K562 (cell line): Measurements from ENCODE around the gene REEP6. TPM values are rescaled to one million over a fixed set of nuclear protein-coding genes. Genes with fewer than 3 reads are reported as not detected.

Experiments used
- ATAC-seq: fragments of 200-7000 bp; cut with Tn5 transposase; 3 replicates; pipeline ENCODE4 v1.9.1; 2020; ENCODE audit warnings: moderate library complexity
- BruUV-seq: library from RNA; stranded (reverse); fragments of 400-500 nt; replicated peaks from 2 replicates; lab custom pipeline; 2021; lab: Mats Ljungman, UMichigan
- CTCF ChIA-PET: fragments of 300-600 bp; formaldehyde crosslinking; extraction: SDS; loops from one replicate; lab custom pipeline; 2021; ENCODE audit warnings: low intra/inter-chr PET ratio; lab: Yijun Ruan, JAX
- POLR2A ChIA-PET: fragments of 300-600, 350-650 bp; sonication (Branson Sonifier 250); formaldehyde crosslinking; extraction: SDS; loops from one replicate; lab custom pipeline; 2021; ENCODE audit warnings: antibody characterized with exemption, inconsistent platforms; lab: Yijun Ruan, JAX
- DNase-seq, 4 experiments: peaks; one replicate each; pipeline versions ENCODE4 v3.0.0 to v3.0.0-alpha.2; 2011 to 2018; ENCODE audit warnings: low spot score in 3 of 4, mixed read lengths in 3 of 4; ENCODE audit errors: extremely low read depth in 1 of 4
- FAIRE-seq: peaks from 2 replicates; lab custom pipeline; 2011; peaks lifted over from hg19 to GRCh38; lab: Jason Lieb, UNC
- H2AFZ ChIP-seq: 2 replicates; pipeline ENCODE4 v1.6.0; 2011; ENCODE audit warnings: low read depth, low read length, control low read depth, inconsistent platforms
- H3K27ac ChIP-seq: fragments of 200-600 bp; 3 replicates; pipeline ENCODE4 v1.8.0; 2011; ENCODE audit warnings: low read depth, mild to moderate bottlenecking, control low read depth, inconsistent platforms, low read length, moderate library complexity, mixed read lengths; ENCODE audit errors: extremely low read depth
- H3K27me3 ChIP-seq, 2 experiments: fragments of 300-600 bp in 1 of 2; 2 replicates in 1 of 2; 3 replicates in 1 of 2; pipeline versions ENCODE4 v1.6.0 to v1.8.0; 2011; ENCODE audit warnings: inconsistent platforms in 2 of 2, low read length in 2 of 2, mild to moderate bottlenecking in 1 of 2, mixed read lengths in 1 of 2, moderate library complexity in 1 of 2; ENCODE audit not compliant: control insufficient read depth in 2 of 2, insufficient read depth in 2 of 2
- H3K36me3 ChIP-seq: fragments of 300-600 bp; 3 replicates; pipeline ENCODE4 v1.8.0; 2011; ENCODE audit warnings: mild to moderate bottlenecking, low read length, inconsistent platforms; ENCODE audit not compliant: control insufficient read depth, insufficient read depth
- H3K4me1 ChIP-seq, 2 experiments: fragments of 200-600 bp in 1 of 2; replicated peaks in 1 of 2; 2 replicates in 1 of 2; 3 replicates in 1 of 2; pipeline versions ENCODE4 v1.5.1 to v1.8.0; 2011; ENCODE audit warnings: inconsistent platforms in 2 of 2, low read length in 2 of 2, mild to moderate bottlenecking in 1 of 2, mixed read lengths in 1 of 2, moderate library complexity in 1 of 2; ENCODE audit not compliant: control insufficient read depth in 2 of 2, insufficient read depth in 2 of 2
- H3K4me2 ChIP-seq: 2 replicates; pipeline ENCODE4 v1.6.1; 2011; ENCODE audit warnings: low read length, control low read depth, inconsistent platforms, mixed read lengths; ENCODE audit not compliant: insufficient read depth
- H3K4me3 ChIP-seq: fragments of 200-600 bp; sonication (generic), shearing (Covaris generic); 2 replicates; pipeline ENCODE4 v1.5.1; 2016; ENCODE audit warnings: control low read depth, inconsistent platforms
- H3K79me2 ChIP-seq: fragments of 200-600 bp; 3 replicates; pipeline ENCODE4 v1.8.0; 2011; ENCODE audit warnings: low read length, inconsistent platforms; ENCODE audit not compliant: control insufficient read depth, insufficient read depth
- H3K9ac ChIP-seq, 2 experiments: 2 replicates each; pipeline versions ENCODE4 v1.6.0 to v1.6.1; 2011; ENCODE audit warnings: low read depth in 2 of 2, low read length in 2 of 2, control low read depth in 1 of 2, inconsistent platforms in 1 of 2, mild to moderate bottlenecking in 1 of 2, mixed read lengths in 1 of 2; ENCODE audit not compliant: insufficient read depth in 1 of 2
- H3K9me1 ChIP-seq: one replicate; pipeline ENCODE4 v1.6.0; 2011; ENCODE audit warnings: inconsistent platforms, mild to moderate bottlenecking, low read length, moderate library complexity; ENCODE audit not compliant: control insufficient read depth, insufficient read depth
- H3K9me3 ChIP-seq: replicated peaks from 2 replicates; pipeline ENCODE4 v1.5.1; 2011; ENCODE audit warnings: low read depth, low read length, inconsistent platforms; ENCODE audit not compliant: control insufficient read depth, insufficient read depth
- H4K20me1 ChIP-seq: replicated peaks from 2 replicates; pipeline ENCODE4 v1.6.1; 2011; ENCODE audit warnings: low read length, inconsistent platforms, mixed read lengths; ENCODE audit not compliant: control insufficient read depth, insufficient read depth
- CBFB ChIP-seq: sonication (generic); formaldehyde crosslinking; IDR thresholded peaks from 2 replicates; pipeline ENCODE4 v1.4.0; 2020; ENCODE audit warnings: mild to moderate bottlenecking, missing genetic modification reagents
- DIDO1 ChIP-seq: fragments of 450-650 bp; IDR thresholded peaks from 2 replicates; pipeline ENCODE4 v1.6.1; 2016; ENCODE audit warnings: low read depth, missing biosample characterization, missing genetic modification characterization
- FOSL1 ChIP-seq: fragments of 200-800 bp; sonication (Bioruptor generic); conservative IDR thresholded peaks from 2 replicates; pipeline ENCODE4 v1.6.1; 2016; ENCODE audit warnings: missing genetic modification characterization, missing compliant biosample characterization
- FOXA1 ChIP-seq: fragments of 450-650 bp; IDR thresholded peaks from 2 replicates; pipeline ENCODE4 v1.6.1; 2016; ENCODE audit warnings: mild to moderate bottlenecking, borderline replicate concordance
- L3MBTL2 ChIP-seq: fragments of 450-650 bp; IDR thresholded peaks from 2 replicates; pipeline ENCODE4 v1.6.1; 2016; ENCODE audit warnings: mild to moderate bottlenecking, moderate library complexity
- MCM5 ChIP-seq: fragments of 450-650 bp; IDR thresholded peaks from 2 replicates; pipeline ENCODE4 v1.6.1; 2016; ENCODE audit warnings: low read depth
- MYC ChIP-seq, 2 experiments: fragments of 250-450 bp in 1 of 2; sonication (Bioruptor Pico) in 1 of 2; IDR thresholded peaks; 2 replicates each; pipeline versions ENCODE4 v1.5.1 to v1.6.1; 2012 to 2021; ENCODE audit warnings: low read depth in 2 of 2, borderline replicate concordance in 1 of 2, improper control_type of control experiment in 1 of 2, low read length in 1 of 2, mild to moderate bottlenecking in 1 of 2, moderate library complexity in 1 of 2
- NFIX ChIP-seq: fragments of 250-450 bp; sonication (Bioruptor Pico); IDR thresholded peaks from 2 replicates; pipeline ENCODE4 v1.4.0; 2020; ENCODE audit warnings: low read depth, mild to moderate bottlenecking, moderate library complexity
- SAP30 ChIP-seq: fragments of 200-600 bp; sonication (generic); IDR thresholded peaks from 2 replicates; pipeline ENCODE4 v1.6.1; 2012; ENCODE audit warnings: borderline replicate concordance, low read depth, mild to moderate bottlenecking, moderate library complexity, low read length, control low read depth, inconsistent platforms; ENCODE audit not compliant: insufficient read depth, poor library complexity, severe bottlenecking
- ZNF445 ChIP-seq: fragments of 250-450 bp; sonication (Bioruptor Pico); IDR thresholded peaks from 2 replicates; pipeline ENCODE4 v1.4.0; 2020; ENCODE audit warnings: low read depth, mild to moderate bottlenecking, moderate library complexity
- WGBS: fragments of 100-300 bp; shearing (Covaris generic); methylation state at CpG from one replicate; pipeline ENCODE4 v1.1.6; 2016; ENCODE audit warnings: low coverage, mixed read lengths; ENCODE audit not compliant: insufficient coverage; ENCODE audit errors: missing lambda C conversion rate; 5-methylcytosine and 5-hydroxymethylcytosine counted together
- in situ Hi-C: fragments of 300-500 bp; cut with MboI; formaldehyde crosslinking; loops from 4 replicates; pipeline ENCODE4 v1.15.0; 2018; ENCODE audit warnings: inconsistent platforms, mixed read lengths
- intact Hi-C: fragments of 100-400 bp; cut with micrococcal nuclease; formaldehyde crosslinking; loops from 2 replicates; pipeline ENCODE4 v1.14.2; 2022
- polyA plus RNA-seq, 8 experiments: library from polyadenylated mRNA; depleted of rRNA in 4 of 8; stranded (reverse) in 5 of 8; unstranded in 3 of 8; fragments of >200 nt; fragmentation: Nextera tagmentation in 2 of 8; fragmentation: Illumina TruSeq in 1 of 8; extraction: Ambion mirVana in 2 of 8; extraction: Trizol in 1 of 8; gene quantifications; 2 replicates each; pipeline versions ENCODE4 v1.2.1 to v1.2.3, GENCODE V29; 2011 to 2014; ENCODE audit warnings: inconsistent platforms in 1 of 8, missing spikeins in 1 of 8
- total RNA-seq, 7 experiments: library from RNA; depleted of rRNA in 6 of 7; stranded (reverse); fragments of >200 nt in 6 of 7; fragmentation: Illumina TruSeq in 2 of 7; extraction: Trizol in 2 of 7; gene quantifications; 2 replicates each; pipeline versions ENCODE4 v1.2.1 to v1.2.3, GENCODE V29; 2011 to 2021; ENCODE audit warnings: low replicate concordance in 1 of 7
- TF ChIP-seq, protein P1 (sequence below), 2 experiments: fragments of 450-650 bp in 1 of 2; sonication (generic) in 1 of 2; formaldehyde crosslinking in 1 of 2; IDR thresholded peaks; 2 replicates each; pipeline versions ENCODE4 v1.7.1 to v1.9.0; 2016 to 2022; ENCODE audit warnings: inconsistent platforms in 1 of 2, mild to moderate bottlenecking in 1 of 2, missing genetic modification reagents in 1 of 2

Gene REEP6
- total and polyA plus RNA-seq, 9 of the 15 experiments (the other 6 are each of a cell fraction or from before 2014, with no cell fraction given), result 1.2 to 64.2 (median 12.7) TPM

- Histone ChIP-seq H3K79me2 (peaks cover 27% of the 10 kb centered on the region), H3K36me3 (no peaks in the 10 kb centered on the region), H2AFZ (peak within 1 kb of the TSS; percentile 100), H3K4me2 (peak within 1 kb of the TSS; percentile 96), H3K9me1 (no peaks in the 10 kb centered on the region), H3K9me3 (no peaks in the 10 kb centered on the region), H3K9ac (peak within 1 kb of the TSS; percentile 83 to 98), H3K27ac (peak within 1 kb of the TSS; percentile 94), H3K4me1 (peaks cover 26 to 82% of the 10 kb centered on the region in 2 experiments), H3K27me3 (no peaks in the 10 kb centered on the region), H4K20me1 (peaks cover 6% of the 10 kb centered on the region; the same call in 1 of the 2 replicates), H3K4me3 (peak within 1 kb of the TSS; percentile 67)
- BruUV-seq, result no TSS peak
- in situ Hi-C loops (no loop called here), intact Hi-C loops (no loop called here)
- ATAC-seq, result peak; percentile 92
- under 1% methylated on average over 59 of the region's 74 CpGs for WGBS
- peak; percentile 100 for FAIRE-seq
- peak; percentile 91 to 97 (median 94) for DNase-seq
- ChIA-PET POLR2A (interaction anchor here (0.7 to 1.6 kb wide), 5 partner anchors 9 to 47 kb away, joined by 3 to 7 read pairs (median 4); no protein-coding TSS in a partner anchor), CTCF (interaction anchor here (0.6 kb wide), 1 partner anchor 138 kb away, joined by 5 read pairs; no protein-coding TSS in a partner anchor)
- TF ChIP-seq SAP30, result peak; percentile 97
- TF ChIP-seq, protein P1, sequence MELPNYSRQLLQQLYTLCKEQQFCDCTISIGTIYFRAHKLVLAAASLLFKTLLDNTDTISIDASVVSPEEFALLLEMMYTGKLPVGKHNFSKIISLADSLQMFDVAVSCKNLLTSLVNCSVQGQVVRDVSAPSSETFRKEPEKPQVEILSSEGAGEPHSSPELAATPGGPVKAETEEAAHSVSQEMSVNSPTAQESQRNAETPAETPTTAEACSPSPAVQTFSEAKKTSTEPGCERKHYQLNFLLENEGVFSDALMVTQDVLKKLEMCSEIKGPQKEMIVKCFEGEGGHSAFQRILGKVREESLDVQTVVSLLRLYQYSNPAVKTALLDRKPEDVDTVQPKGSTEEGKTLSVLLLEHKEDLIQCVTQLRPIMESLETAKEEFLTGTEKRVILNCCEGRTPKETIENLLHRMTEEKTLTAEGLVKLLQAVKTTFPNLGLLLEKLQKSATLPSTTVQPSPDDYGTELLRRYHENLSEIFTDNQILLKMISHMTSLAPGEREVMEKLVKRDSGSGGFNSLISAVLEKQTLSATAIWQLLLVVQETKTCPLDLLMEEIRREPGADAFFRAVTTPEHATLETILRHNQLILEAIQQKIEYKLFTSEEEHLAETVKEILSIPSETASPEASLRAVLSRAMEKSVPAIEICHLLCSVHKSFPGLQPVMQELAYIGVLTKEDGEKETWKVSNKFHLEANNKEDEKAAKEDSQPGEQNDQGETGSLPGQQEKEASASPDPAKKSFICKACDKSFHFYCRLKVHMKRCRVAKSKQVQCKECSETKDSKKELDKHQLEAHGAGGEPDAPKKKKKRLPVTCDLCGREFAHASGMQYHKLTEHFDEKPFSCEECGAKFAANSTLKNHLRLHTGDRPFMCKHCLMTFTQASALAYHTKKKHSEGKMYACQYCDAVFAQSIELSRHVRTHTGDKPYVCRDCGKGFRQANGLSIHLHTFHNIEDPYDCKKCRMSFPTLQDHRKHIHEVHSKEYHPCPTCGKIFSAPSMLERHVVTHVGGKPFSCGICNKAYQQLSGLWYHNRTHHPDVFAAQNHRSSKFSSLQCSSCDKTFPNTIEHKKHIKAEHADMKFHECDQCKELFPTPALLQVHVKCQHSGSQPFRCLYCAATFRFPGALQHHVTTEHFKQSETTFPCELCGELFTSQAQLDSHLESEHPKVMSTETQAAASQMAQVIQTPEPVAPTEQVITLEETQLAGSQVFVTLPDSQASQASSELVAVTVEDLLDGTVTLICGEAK (IDR thresholded peaks at IDR 0.05), result no peak
- TF ChIP-seq, protein P1 (CRISPR knock-in tag; IDR thresholded peaks at IDR 0.05), result no peak
- TF ChIP-seq MYC (IDR thresholded peaks at IDR 0.05; ENCODE audit: low read depth, low read length), result peak; percentile 52; the same call in 1 of the 2 replicates
- TF ChIP-seq MYC (CRISPR knock-in tag; IDR thresholded peaks at IDR 0.05; ENCODE audit: borderline replicate concordance, low read depth), result no peak
- no peak for TF ChIP-seq CBFB (CRISPR knock-in tag)
- TF ChIP-seq FOSL1 (tag), result no peak
- peak; percentile 86 for TF ChIP-seq L3MBTL2
- TF ChIP-seq NFIX (CRISPR knock-in tag), result no peak
- TF ChIP-seq FOXA1, result no peak
- no peak for TF ChIP-seq DIDO1 (tag)
- no peak for TF ChIP-seq ZNF445 (CRISPR knock-in tag)
- TF ChIP-seq MCM5, result no peak
These were observed 469 bp upstream of the REEP6 start, which contains the start of gene PCSK4 for GRCh38 chr19:1490311-1491113. PCSK4 (minus strand) TSS chr19:1490350; CDS start chr19:1490346, 4 bp downstream.
